Large intestine (tissue), 3 donors: ENCODE data around the gene ARHGEF35. TPM values are rescaled to one million over a fixed set of nuclear protein-coding genes. Genes with fewer than 3 reads are reported as not detected.
"Not testable (repeated sequence)": the region's sequence is repeated elsewhere in the genome, so short reads cannot be mapped to it uniquely, and the experiment has no call there.

Experiments used
- DNase-seq, 2 donors: peaks; one replicate each; pipeline versions ENCODE4 v3.0.0 to v3.0.0-alpha.2; 2013
- H3K27ac ChIP-seq: one replicate; pipeline ENCODE4 v1.5.1; 2013; ENCODE audit warnings: low read length
- H3K27me3 ChIP-seq: 2 replicates; pipeline ENCODE4 v1.6.1; 2013; ENCODE audit warnings: low read length; ENCODE audit not compliant: control insufficient read depth, insufficient read depth
- H3K36me3 ChIP-seq: 2 replicates; pipeline ENCODE4 v1.6.1; 2013; ENCODE audit warnings: low read length; ENCODE audit not compliant: control insufficient read depth, insufficient read depth
- H3K4me1 ChIP-seq: one replicate; pipeline ENCODE4 v1.6.1; 2013; ENCODE audit warnings: low read length; ENCODE audit not compliant: control insufficient read depth, insufficient read depth
- H3K4me3 ChIP-seq: one replicate; pipeline ENCODE4 v1.5.1; 2013; ENCODE audit warnings: low read length
- H3K9me3 ChIP-seq: one replicate; pipeline ENCODE4 v1.6.1; 2013; ENCODE audit warnings: mild to moderate bottlenecking, low read depth, low read length, moderate library complexity; ENCODE audit not compliant: control insufficient read depth
- WGBS: methylation state at CpG from one replicate; pipeline ENCODE4 v1.1.5; 2013; ENCODE audit warnings: low lambda C conversion rate; ENCODE audit not compliant: insufficient coverage; 5-methylcytosine and 5-hydroxymethylcytosine counted together
- polyA plus RNA-seq: library from polyadenylated mRNA; unstranded; fragments of 120-200 nt; gene quantifications from one replicate; pipeline ENCODE4 v1.2.1, GENCODE V29; 2013

The ARHGEF35 gene
- polyA plus RNA-seq, 1 donor = 30.6 TPM

- not testable (repeated sequence) for H3K4me1 ChIP-seq, H3K27me3 ChIP-seq, DNase-seq, H3K4me3 ChIP-seq, H3K9me3 ChIP-seq, H3K36me3 ChIP-seq, H3K27ac ChIP-seq
- WGBS = no CpG with 5 or more reads among the region's 5 CpGs
Measured at GRCh38 chr7:144187848-144188247, 7.8 kb downstream of the ARHGEF35 start.

DNA sequence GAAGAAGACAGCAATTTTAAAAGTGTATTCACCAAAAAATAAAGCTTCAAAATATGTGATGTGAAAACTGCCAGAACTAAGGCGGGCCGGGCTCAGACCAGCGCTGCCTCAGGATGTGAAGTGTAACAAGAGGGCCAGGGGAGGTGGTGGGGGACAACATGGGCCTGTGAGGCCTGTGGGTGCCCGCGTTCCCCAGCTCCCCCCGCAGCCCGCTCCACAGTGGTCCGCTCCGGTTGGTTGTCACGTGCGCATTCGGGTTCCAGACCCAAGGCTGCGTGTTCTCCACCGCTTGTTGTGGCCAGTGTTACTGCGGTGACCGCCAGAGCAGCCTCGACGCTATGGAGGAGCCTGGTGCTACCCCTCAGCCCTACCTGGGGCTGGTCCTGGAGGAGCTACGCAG lies 12.5 kb downstream of the ARHGEF35 start, which contains the start of gene CTAGE4:
Gene CTAGE4 (plus strand): TSS at position 301 of the 400 bp plus-strand sequence. CDS start 38 bp downstream, at position 339.
- not testable (repeated sequence) for H3K27me3 ChIP-seq, H3K9me3 ChIP-seq, H3K27ac ChIP-seq, H3K4me1 ChIP-seq, H3K36me3 ChIP-seq, H3K4me3 ChIP-seq, DNase-seq
- no CpG with 5 or more reads among the region's 19 CpGs for WGBS

GRCh38 chr7:144179165-144179479 lies 16.5 kb downstream of the ARHGEF35 start:
- WGBS = no CpG with 5 or more reads among the region's 2 CpGs
- not testable (repeated sequence) for H3K36me3 ChIP-seq, DNase-seq, H3K27me3 ChIP-seq, H3K9me3 ChIP-seq, H3K4me1 ChIP-seq, H3K4me3 ChIP-seq, H3K27ac ChIP-seq

DNA sequence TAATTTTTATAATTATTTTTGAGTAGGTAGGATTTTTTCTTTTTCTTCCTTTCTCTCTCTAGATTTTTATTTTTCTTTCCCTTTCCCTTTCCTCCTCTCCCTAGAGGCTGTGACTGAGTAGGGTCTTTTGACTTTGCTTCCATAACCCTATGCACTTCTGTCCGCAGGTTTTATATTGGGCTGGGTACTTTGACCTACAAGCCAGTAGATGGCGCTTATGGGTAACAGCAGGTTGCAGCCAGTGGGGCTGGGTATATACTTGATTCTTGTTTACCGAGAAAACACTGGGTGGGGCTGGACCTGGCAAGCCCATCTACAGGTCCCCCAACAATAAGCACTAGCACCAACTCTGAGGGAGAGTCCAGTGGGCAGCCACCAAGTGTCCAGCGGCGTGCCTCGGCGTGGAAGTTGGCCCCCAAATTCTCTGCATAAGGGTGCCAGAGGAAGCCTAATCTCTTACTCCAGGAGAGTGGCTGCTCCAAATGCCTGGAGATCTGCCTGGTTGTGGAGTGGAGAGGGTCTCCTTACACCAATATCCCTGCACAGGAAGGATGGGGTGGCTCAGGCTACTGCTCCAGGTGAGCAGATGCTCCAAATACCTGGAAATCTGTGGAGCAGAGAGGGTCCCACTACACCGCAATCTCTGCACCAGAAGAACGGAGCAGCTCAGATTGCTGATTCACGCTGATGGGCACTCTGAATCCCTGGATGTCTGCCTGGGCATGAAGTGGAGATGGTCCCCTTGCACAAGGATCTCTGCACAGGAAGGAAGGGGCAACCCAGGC lies 17.1 kb downstream of the ARHGEF35 start:
- not testable (repeated sequence) for DNase-seq, H3K36me3 ChIP-seq, H3K4me1 ChIP-seq, H3K9me3 ChIP-seq, H3K27ac ChIP-seq, H3K27me3 ChIP-seq, H3K4me3 ChIP-seq
- WGBS = no CpG with 5 or more reads among the region's 10 CpGs

GRCh38 chr7:144174613-144175012 lies 21.0 kb downstream of the ARHGEF35 start:
- Histone ChIP-seq H3K4me3 (no peak overlapping the region), H3K36me3 (no peaks in the 10 kb centered on the region), H3K4me1 (no peaks in the 10 kb centered on the region), H3K9me3 (no peaks in the 10 kb centered on the region), H3K27me3 (no peaks in the 10 kb centered on the region), H3K27ac (no peak overlapping the region)
- WGBS = 80% methylated on average over 1 of the region's 5 CpGs
- no peak for DNase-seq

- H3K4me1 ChIP-seq, DNase-seq, H3K27me3 ChIP-seq, H3K9me3 ChIP-seq, H3K36me3 ChIP-seq, H3K4me3 ChIP-seq, H3K27ac ChIP-seq: not testable (repeated sequence)
- no CpG with 5 or more reads among the region's 4 CpGs for WGBS
Measured at GRCh38 chr7:144171594-144172350, 23.9 kb downstream of the ARHGEF35 start.

DNA sequence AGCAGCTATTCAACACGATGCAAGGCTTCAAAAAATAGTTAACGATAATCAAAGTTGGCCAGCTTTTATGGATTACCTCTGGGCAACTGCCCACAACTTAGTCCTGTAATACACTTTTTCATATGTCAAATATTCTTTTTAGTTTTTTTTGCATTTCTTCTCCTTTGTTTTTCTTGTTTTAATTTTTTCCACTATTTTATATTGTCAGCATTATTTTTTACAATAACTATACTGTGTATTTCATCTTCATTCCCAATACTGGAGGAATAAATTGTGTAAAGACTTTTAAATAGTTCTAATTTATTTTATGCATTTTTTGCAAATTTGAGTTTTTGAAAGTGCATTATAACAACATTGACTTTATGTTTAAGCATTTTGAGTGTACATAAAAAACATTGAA lies 30.8 kb downstream of the ARHGEF35 start:
- 80% methylated on average over 2 of the region's 2 CpGs for WGBS
- no peak for DNase-seq
- Histone ChIP-seq H3K27ac (no peak overlapping the region), H3K9me3 (no peaks in the 10 kb centered on the region), H3K4me3 (no peak overlapping the region), H3K4me1 (no peaks in the 10 kb centered on the region), H3K36me3 (no peaks in the 10 kb centered on the region), H3K27me3 (no peaks in the 10 kb centered on the region)

DNA sequence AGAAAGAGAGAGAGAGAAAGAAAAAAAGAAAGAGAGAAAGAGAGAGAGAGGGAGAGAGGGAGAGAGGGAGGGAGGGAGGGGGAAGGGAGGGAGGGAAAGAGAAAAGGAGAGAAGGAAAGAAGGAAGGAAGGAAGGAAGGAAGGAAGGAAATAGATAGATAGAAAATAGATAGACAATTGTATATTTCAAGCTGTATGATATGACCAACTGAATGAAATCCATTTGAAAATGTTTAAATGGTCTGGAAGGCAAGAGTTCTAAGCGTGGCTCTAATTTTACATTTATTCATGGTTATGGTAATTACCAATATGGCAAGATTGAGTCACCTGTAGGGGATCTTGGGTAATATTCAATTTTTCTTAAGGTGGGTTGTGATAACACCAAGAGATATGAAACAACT lies 36.8 kb downstream of the ARHGEF35 start:
- no peak overlapping the region for H3K27ac ChIP-seq
- no peaks in the 10 kb centered on the region for H3K9me3 ChIP-seq

GRCh38 chr7:144148224-144148827 lies 47.3 kb downstream of the ARHGEF35 start:
- Histone ChIP-seq H3K9me3 (peaks cover 14% of the 10 kb centered on the region), H3K27ac (no peak overlapping the region), H3K4me1 (no peaks in the 10 kb centered on the region), H3K27me3 (no peaks in the 10 kb centered on the region), H3K4me3 (no peak overlapping the region), H3K36me3 (no peaks in the 10 kb centered on the region)
- 86% methylated on average over 2 of the region's 2 CpGs for WGBS
- DNase-seq = no peak

More for the DNA sequence above, 36.8 kb downstream of the ARHGEF35 start:
- Histone ChIP-seq H3K36me3 (no peaks in the 10 kb centered on the region), H3K4me1 (no peaks in the 10 kb centered on the region), H3K27me3 (no peaks in the 10 kb centered on the region), H3K4me3 (no peak overlapping the region)
- no peak for DNase-seq
- WGBS = no CpG with 5 or more reads among the region's 1 CpG

- Histone ChIP-seq H3K4me1 (no peaks in the 10 kb centered on the region), H3K4me3 (no peak overlapping the region), H3K27ac (no peak overlapping the region), H3K9me3 (peaks cover 14% of the 10 kb centered on the region), H3K36me3 (no peaks in the 10 kb centered on the region), H3K27me3 (no peaks in the 10 kb centered on the region)
- no CpG with 5 or more reads among the region's 3 CpGs for WGBS
- DNase-seq = no peak
Measured at GRCh38 chr7:144144426-144144825, 51.2 kb downstream of the ARHGEF35 start.
